Upper lobe of right lung (tissue), 1 donor: ENCODE measurements around the gene ZNF830. TPM values are rescaled to one million over a fixed set of nuclear protein-coding genes. Genes with fewer than 3 reads are reported as not detected.

Experiments
- ATAC-seq: fragments of 200-7000 bp; cut with Tn5 transposase; one replicate; pipeline ENCODE4 v1.9.1; 2020; ENCODE audit warnings: mild to moderate bottlenecking, moderate library complexity
- DNase-seq: peaks from one replicate; pipeline ENCODE4 v3.0.0-alpha.2; 2020
- H3K27ac ChIP-seq: fragments of 200-600 bp; one replicate; pipeline ENCODE4 v1.8.0; 2022
- H3K27me3 ChIP-seq: fragments of 200-600 bp; one replicate; pipeline ENCODE4 v1.8.0; 2022; ENCODE audit warnings: mild to moderate bottlenecking
- H3K36me3 ChIP-seq: fragments of 200-600 bp; one replicate; pipeline ENCODE4 v1.8.0; 2022
- H3K4me1 ChIP-seq: fragments of 200-600 bp; one replicate; pipeline ENCODE4 v1.8.0; 2022
- H3K4me3 ChIP-seq: fragments of 200-600 bp; one replicate; pipeline ENCODE4 v1.8.0; 2022; ENCODE audit warnings: mild to moderate bottlenecking
- H3K9me3 ChIP-seq: fragments of 200-600 bp; one replicate; pipeline ENCODE4 v1.8.0; 2022
- CTCF ChIP-seq: fragments of 200-600 bp; IDR thresholded peaks from one replicate; pipeline ENCODE4 v1.8.0; 2022; ENCODE audit warnings: antibody characterized with exemption
- intact Hi-C: fragments of 100-400 bp; cut with DNase I; formaldehyde crosslinking; loops from one replicate; pipeline ENCODE4 v1.11.0; 2022
- total RNA-seq: library from RNA; stranded (reverse); fragmentation: NEBNext Ultra II Directional; extraction: Animal tissue kit (Norgen Biotek cat#: 25700); gene quantifications from one replicate; pipeline ENCODE4 v1.2.1, GENCODE V29; 2021
- donor health status: DM: no; HTN: yes; CAD: no; lungs with severe emphysema.

ZNF830 gene
- total RNA-seq, 1 donor from 2014 or later, result 19.6 TPM

- no peak for ATAC-seq
- no peaks in the 10 kb centered on the region for H3K4me1 ChIP-seq
- H3K27me3 ChIP-seq, result no peaks in the 10 kb centered on the region
- intact Hi-C loops, result no loop called here
- TF ChIP-seq CTCF, result no peak
- DNase-seq, result no peak
- no peak overlapping the region for H3K4me3 ChIP-seq
- no peak overlapping the region for H3K27ac ChIP-seq
- H3K9me3 ChIP-seq, result no peaks in the 10 kb centered on the region
- H3K36me3 ChIP-seq, result peaks cover 77% of the 10 kb centered on the region
Measured at GRCh38 chr17:35011671-35012216, 50.4 kb downstream of the ZNF830 start.

Other genes starting within 250 kb of the ZNF830 start
- gene CCT6B, start 80 bp upstream of the ZNF830 start, total RNA-seq, result 1.7 TPM
- gene LIG3, start 19.0 kb downstream of the ZNF830 start, total RNA-seq, result 29.7 TPM
- 27.9 TPM for gene RFFL, start 102.2 kb downstream of the ZNF830 start, total RNA-seq
- gene RAD51D, start 158.3 kb downstream of the ZNF830 start, total RNA-seq, result 19.1 TPM
- gene FNDC8, start 160.1 kb downstream of the ZNF830 start, total RNA-seq, result not detected
- gene NLE1, start 180.8 kb downstream of the ZNF830 start, total RNA-seq, result 10.1 TPM
- gene UNC45B, start 186.3 kb downstream of the ZNF830 start, total RNA-seq, result 0.14 TPM
- gene SLC35G3, start 232.9 kb downstream of the ZNF830 start, total RNA-seq, result not detected